Stimulated activated CD8-positive, alpha-beta memory T cell treated with anti-CD3 and anti-CD28 coated beads, Interleukin-4, amount 100 ng/mL, for 1 hour (primary cell): ENCODE measurements around the gene ARAP1.

Experiments
- DNase-seq, 2 donors: peaks; one replicate each; pipeline ENCODE4 v3.0.0-alpha.2; 2020; ENCODE audit warnings: low read depth in 2 of 2, low spot score in 1 of 2

The ARAP1 gene

GRCh38 chr11:72764503-72764902 is 12.3 kb upstream of the ARAP1 start:
- DNase-seq = no peak

- no peak for DNase-seq
Observed at GRCh38 chr11:72763823-72764222, 11.6 kb upstream of the ARAP1 start.

GRCh38 chr11:72762641-72763304 is 10.6 kb upstream of the ARAP1 start:
- DNase-seq = no peak

- DNase-seq = no peak
Observed at GRCh38 chr11:72760539-72761405, 8.6 kb upstream of the ARAP1 start.

GRCh38 chr11:72759468-72759985 is 7.3 kb upstream of the ARAP1 start:
- DNase-seq = no peak

GRCh38 chr11:72758690-72759389 is 6.6 kb upstream of the ARAP1 start:
- no peak for DNase-seq

- no peak for DNase-seq
Observed at GRCh38 chr11:72758304-72758689, 6.1 kb upstream of the ARAP1 start.

- no peak for DNase-seq
Observed at GRCh38 chr11:72755713-72756285, 3.6 kb upstream of the ARAP1 start.

GRCh38 chr11:72754544-72755155 is 2.4 kb upstream of the ARAP1 start:
- DNase-seq = no peak

GRCh38 chr11:72754149-72754543 is 1.9 kb upstream of the ARAP1 start:
- no peak for DNase-seq

GRCh38 chr11:72753341-72754148 is 1.3 kb upstream of the ARAP1 start:
- DNase-seq = no peak

- DNase-seq = no peak
Observed at GRCh38 chr11:72751116-72752087, 806 bp downstream of the ARAP1 start.

GRCh38 chr11:72750556-72751115 is 1.6 kb downstream of the ARAP1 start:
- DNase-seq = no peak

GRCh38 chr11:72750086-72750485 is 2.1 kb downstream of the ARAP1 start:
- DNase-seq = no peak

- no peak for DNase-seq
Observed at GRCh38 chr11:72747289-72747855, 4.8 kb downstream of the ARAP1 start.

GRCh38 chr11:72746821-72747220 is 5.4 kb downstream of the ARAP1 start:
- no peak for DNase-seq

GRCh38 chr11:72745925-72746550 is 6.2 kb downstream of the ARAP1 start:
- DNase-seq = no peak

- no peak for DNase-seq
Observed at GRCh38 chr11:72745511-72745910, 6.7 kb downstream of the ARAP1 start.
